ENCODE data around the gene EMP1.

DNA sequence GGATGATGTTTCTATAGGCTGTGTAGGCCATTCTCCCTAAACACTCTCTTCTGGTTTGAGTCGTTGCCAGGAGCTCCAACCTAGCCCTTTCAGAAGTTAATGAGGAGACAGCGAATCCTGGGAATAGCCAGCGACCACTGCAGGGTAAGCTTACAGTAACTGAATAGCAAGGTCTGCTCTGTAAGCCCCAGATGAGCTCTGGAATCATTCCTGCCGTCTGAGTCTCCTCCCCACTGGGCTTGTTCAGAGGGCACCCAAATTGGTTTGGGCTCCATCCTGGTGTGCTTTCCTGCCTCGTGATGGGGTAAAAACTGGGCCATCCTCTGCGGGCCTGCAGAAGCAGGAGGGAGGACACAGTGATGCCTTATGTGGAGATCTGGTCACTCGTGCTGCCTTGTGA, 43.3 kb upstream of the EMP1 start:
- TF ChIP-seq, protein P1, sequence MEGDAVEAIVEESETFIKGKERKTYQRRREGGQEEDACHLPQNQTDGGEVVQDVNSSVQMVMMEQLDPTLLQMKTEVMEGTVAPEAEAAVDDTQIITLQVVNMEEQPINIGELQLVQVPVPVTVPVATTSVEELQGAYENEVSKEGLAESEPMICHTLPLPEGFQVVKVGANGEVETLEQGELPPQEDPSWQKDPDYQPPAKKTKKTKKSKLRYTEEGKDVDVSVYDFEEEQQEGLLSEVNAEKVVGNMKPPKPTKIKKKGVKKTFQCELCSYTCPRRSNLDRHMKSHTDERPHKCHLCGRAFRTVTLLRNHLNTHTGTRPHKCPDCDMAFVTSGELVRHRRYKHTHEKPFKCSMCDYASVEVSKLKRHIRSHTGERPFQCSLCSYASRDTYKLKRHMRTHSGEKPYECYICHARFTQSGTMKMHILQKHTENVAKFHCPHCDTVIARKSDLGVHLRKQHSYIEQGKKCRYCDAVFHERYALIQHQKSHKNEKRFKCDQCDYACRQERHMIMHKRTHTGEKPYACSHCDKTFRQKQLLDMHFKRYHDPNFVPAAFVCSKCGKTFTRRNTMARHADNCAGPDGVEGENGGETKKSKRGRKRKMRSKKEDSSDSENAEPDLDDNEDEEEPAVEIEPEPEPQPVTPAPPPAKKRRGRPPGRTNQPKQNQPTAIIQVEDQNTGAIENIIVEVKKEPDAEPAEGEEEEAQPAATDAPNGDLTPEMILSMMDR (conservative IDR thresholded peaks at IDR 0.05; ENCODE audit: low read depth in 2 of 2), result no peak
- no peak for TF ChIP-seq POLR2AphosphoS5 (IDR thresholded peaks at IDR 0.05; ENCODE audit: low read depth)
- TF ChIP-seq EZH2phosphoT487 (IDR thresholded peaks at IDR 0.05; ENCODE audit: unreplicated experiment), result no peak
- no peak for TF ChIP-seq NANOG (IDR thresholded peaks at IDR 0.05; ENCODE audit: borderline replicate concordance)
- TF ChIP-seq CREB1 (CRISPR knock-in tag; IDR thresholded peaks at IDR 0.05; ENCODE audit: low read depth), result no peak
- TF ChIP-seq JUNB (IDR thresholded peaks at IDR 0.05; ENCODE audit: unreplicated experiment), result no peak
- TF ChIP-seq, protein P2, sequence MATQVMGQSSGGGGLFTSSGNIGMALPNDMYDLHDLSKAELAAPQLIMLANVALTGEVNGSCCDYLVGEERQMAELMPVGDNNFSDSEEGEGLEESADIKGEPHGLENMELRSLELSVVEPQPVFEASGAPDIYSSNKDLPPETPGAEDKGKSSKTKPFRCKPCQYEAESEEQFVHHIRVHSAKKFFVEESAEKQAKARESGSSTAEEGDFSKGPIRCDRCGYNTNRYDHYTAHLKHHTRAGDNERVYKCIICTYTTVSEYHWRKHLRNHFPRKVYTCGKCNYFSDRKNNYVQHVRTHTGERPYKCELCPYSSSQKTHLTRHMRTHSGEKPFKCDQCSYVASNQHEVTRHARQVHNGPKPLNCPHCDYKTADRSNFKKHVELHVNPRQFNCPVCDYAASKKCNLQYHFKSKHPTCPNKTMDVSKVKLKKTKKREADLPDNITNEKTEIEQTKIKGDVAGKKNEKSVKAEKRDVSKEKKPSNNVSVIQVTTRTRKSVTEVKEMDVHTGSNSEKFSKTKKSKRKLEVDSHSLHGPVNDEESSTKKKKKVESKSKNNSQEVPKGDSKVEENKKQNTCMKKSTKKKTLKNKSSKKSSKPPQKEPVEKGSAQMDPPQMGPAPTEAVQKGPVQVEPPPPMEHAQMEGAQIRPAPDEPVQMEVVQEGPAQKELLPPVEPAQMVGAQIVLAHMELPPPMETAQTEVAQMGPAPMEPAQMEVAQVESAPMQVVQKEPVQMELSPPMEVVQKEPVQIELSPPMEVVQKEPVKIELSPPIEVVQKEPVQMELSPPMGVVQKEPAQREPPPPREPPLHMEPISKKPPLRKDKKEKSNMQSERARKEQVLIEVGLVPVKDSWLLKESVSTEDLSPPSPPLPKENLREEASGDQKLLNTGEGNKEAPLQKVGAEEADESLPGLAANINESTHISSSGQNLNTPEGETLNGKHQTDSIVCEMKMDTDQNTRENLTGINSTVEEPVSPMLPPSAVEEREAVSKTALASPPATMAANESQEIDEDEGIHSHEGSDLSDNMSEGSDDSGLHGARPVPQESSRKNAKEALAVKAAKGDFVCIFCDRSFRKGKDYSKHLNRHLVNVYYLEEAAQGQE (IDR thresholded peaks at IDR 0.05; ENCODE audit: unreplicated experiment), result no peak
- TF ChIP-seq STAT1 (IDR thresholded peaks at IDR 0.05; ENCODE audit: unreplicated experiment), result no peak
- TF ChIP-seq EZH2 (IDR thresholded peaks at IDR 0.05; ENCODE audit: low read depth, unreplicated experiment), result no peak

Data from GM23338 (cell line).